ENCODE data around the gene PNPLA2. TPM values are rescaled to one million over a fixed set of nuclear protein-coding genes. Genes with fewer than 3 reads are reported as not detected.

The PNPLA2 gene, protein sequence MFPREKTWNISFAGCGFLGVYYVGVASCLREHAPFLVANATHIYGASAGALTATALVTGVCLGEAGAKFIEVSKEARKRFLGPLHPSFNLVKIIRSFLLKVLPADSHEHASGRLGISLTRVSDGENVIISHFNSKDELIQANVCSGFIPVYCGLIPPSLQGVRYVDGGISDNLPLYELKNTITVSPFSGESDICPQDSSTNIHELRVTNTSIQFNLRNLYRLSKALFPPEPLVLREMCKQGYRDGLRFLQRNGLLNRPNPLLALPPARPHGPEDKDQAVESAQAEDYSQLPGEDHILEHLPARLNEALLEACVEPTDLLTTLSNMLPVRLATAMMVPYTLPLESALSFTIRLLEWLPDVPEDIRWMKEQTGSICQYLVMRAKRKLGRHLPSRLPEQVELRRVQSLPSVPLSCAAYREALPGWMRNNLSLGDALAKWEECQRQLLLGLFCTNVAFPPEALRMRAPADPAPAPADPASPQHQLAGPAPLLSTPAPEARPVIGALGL
- total RNA-seq (100 to 1,000 TPM; 125 to 247 (median 175) TPM), polyA plus RNA-seq (10 to 100 TPM; 64.8 to 87.9 (median 83.8) TPM)
- long read RNA-seq, donor 1, partial matches to known transcripts = 123 of 141 reads
- long read RNA-seq, donor 1, other reads (novel, unspliced or antisense) = 18 of 141 reads
- long read RNA-seq, donor 2, partial matches to known transcripts = 130 of 136 reads
- long read RNA-seq, donor 2, other reads (novel, unspliced or antisense) = 6 of 136 reads

DNA sequence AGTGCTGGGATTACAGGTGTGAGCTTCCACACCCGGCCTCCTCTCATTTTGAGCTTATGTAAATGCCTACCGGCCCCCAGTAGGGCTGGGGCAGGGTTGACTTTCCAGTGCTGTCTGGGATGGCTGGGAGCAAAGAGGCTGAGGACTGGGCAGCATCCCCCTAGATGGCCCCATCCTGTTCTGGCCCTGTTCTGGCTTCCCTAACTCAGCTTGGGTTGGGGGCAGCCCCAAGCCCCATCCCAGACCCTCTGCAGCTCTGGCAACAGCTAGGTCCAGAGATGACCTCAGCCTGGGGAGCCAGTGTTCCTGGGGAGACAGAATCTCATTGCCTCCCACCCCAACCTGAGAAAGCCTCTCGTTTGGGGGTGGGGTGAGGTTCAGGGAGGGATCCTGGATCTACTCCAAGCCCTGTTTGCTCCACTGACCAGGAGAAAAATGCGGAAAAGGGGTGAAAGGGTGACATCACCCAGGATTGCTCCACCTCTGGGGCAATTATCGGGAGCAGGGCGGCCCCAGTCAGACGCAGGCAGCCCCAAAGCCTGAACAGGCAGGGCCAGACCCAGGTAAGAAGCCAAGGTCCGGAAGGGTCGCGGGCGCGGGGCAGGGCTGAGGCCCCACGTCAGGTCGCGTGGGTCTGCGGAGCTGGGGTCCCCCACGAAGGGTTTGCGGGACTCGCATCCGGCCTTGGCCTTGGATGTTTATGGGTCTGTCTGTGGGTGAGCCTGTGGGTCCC is at the start of gene PNPLA2:
Gene PNPLA2 (plus strand): TSS at position 519 of the 733 bp plus-strand sequence. CDS start 805 bp downstream, outside the sequence.
- DNase-seq (peak; percentile 60 to 78), ATAC-seq (no peak)
- Histone ChIP-seq H3K27ac (peak within 1 kb of the TSS; percentile 96), H3K4me3 (peak within 1 kb of the TSS; percentile 88), H3K9me3 (no peaks in the 10 kb centered on the region), H3K36me3 (ENCODE audit: insufficient read depth in 1 of 2, low read depth in 1 of 2) (peaks cover 2 to 40% of the 10 kb centered on the region in 2 donors), H3K27me3 (ENCODE audit: insufficient read depth in 3 of 3, low read length in 2 of 3) (no peaks in the 10 kb centered on the region), H3K4me1 (peaks cover 30% of the 10 kb centered on the region)
- TF ChIP-seq, protein P1, sequence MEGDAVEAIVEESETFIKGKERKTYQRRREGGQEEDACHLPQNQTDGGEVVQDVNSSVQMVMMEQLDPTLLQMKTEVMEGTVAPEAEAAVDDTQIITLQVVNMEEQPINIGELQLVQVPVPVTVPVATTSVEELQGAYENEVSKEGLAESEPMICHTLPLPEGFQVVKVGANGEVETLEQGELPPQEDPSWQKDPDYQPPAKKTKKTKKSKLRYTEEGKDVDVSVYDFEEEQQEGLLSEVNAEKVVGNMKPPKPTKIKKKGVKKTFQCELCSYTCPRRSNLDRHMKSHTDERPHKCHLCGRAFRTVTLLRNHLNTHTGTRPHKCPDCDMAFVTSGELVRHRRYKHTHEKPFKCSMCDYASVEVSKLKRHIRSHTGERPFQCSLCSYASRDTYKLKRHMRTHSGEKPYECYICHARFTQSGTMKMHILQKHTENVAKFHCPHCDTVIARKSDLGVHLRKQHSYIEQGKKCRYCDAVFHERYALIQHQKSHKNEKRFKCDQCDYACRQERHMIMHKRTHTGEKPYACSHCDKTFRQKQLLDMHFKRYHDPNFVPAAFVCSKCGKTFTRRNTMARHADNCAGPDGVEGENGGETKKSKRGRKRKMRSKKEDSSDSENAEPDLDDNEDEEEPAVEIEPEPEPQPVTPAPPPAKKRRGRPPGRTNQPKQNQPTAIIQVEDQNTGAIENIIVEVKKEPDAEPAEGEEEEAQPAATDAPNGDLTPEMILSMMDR (IDR thresholded peaks at IDR 0.05) = no peak
- intact Hi-C loops (cut with DNase I) = no loop called here
- 31 to 42% (median 41%) methylated on average over 17 to 20 of the region's 20 CpGs for WGBS, 3 donors

DNA sequence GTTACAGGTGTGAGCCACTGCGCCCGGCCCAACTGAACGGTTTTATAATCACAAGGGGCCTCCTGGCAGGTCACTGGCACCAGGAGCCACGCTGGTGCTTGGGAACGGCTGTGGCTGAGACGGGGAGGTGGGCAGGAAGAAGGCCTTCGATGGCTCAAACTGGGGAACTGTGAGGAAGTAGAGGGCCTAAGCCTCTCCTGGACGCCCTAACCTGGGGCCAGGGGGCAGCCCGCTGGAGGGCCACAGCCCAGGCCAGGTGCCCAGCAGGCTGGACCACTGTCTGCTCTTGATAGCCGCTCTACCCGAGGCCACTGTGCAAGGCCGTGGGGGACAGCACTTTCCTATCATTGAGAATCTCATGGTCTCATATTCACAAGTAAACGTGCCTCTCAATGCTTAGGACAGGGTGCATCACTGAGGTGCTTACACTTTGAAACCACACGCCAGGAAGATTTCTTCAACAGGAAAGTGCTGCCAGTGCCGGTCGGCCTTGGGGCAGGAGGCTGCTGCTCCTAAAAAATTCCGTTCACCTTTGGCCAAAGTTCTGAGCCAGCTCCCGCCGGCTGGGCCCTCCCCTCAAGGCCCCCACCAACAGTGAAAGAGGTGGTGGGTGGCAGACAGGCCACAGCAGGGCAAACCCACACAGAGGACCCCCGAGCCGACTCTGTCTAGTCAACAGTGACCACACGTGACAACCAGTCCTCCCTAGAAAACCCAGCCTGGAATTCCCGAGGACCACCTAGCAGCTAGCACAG is 48.6 kb upstream of the PNPLA2 start:
- ATAC-seq = no peak
- no peak for DNase-seq
- TF ChIP-seq, protein P1 (IDR thresholded peaks at IDR 0.05) = no peak
- no peak overlapping the region for H3K4me3 ChIP-seq
- H3K27me3 ChIP-seq (ENCODE audit: insufficient read depth in 3 of 3, low read length in 2 of 3) = no peaks in the 10 kb centered on the region
- H3K36me3 ChIP-seq (ENCODE audit: insufficient read depth in 1 of 2, low read depth in 1 of 2) = peaks cover 0 to 90% of the 10 kb centered on the region in 2 donors
- no peaks in the 10 kb centered on the region for H3K9me3 ChIP-seq
- H3K4me1 ChIP-seq = peaks cover under 1% of the 10 kb centered on the region
- intact Hi-C loops (cut with DNase I) = no loop called here
- no peak overlapping the region for H3K27ac ChIP-seq
- 86 to 90% (median 90%) methylated on average over 23 of the region's 23 CpGs for WGBS, 3 donors

DNA sequence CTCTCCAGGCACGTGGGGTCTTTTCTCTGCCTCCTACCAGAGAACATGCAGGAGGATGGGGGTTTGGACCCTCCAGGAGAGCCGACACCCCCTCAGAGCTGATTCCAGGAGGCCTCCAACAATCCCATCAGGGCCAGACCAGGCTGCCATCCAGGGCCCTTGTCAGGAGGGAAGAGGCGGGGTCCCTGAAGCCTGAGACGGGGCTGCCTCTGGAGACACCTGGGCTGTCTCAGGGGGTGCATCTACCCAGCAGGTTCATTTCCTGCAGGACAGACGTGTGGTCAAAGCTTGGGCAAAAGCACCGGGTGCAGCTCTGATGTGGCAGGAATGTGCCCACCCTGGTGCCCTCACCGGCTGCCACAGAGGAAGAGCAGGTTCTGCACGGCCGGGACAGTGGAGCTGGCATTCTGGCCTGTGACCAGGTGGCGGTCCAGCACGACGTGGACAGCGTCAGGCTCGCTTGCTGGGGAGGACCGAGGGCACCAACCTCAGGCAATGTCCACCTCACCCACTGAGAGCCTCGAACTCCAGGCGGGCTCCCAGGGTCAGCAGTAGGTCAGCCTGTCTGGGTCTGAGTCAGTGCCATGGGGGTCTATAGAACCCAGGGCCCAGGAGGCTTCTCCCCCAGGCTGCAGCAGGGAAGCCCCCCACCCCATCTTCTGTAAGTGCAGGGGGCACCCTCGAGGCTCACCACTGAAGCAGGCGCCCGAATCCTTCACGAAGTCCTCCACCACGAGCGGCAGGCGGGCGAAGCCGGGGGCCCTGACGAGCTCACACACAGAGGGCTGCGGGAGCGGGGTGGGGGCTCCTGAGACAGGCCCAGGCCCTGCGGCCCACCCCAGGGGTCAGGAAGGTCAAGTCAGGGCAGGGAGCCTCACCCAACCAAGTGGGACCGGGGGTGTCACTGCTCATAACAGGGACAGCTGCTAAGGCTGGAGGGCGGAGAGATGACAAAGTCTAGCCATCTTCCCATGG is 47.8 kb upstream of the PNPLA2 start:
- DNase-seq = no peak
- no peaks in the 10 kb centered on the region for H3K27me3 ChIP-seq (ENCODE audit: insufficient read depth in 3 of 3, low read length in 2 of 3)
- WGBS, 3 donors = 89 to 92% (median 90%) methylated on average over 32 of the region's 32 CpGs
- TF ChIP-seq, protein P1 (IDR thresholded peaks at IDR 0.05) = no peak
- no peak overlapping the region for H3K4me3 ChIP-seq
- peaks cover 9% of the 10 kb centered on the region for H3K4me1 ChIP-seq
- no peaks in the 10 kb centered on the region for H3K9me3 ChIP-seq
- H3K27ac ChIP-seq = no peak overlapping the region
- no peak for ATAC-seq
- H3K36me3 ChIP-seq (ENCODE audit: insufficient read depth in 1 of 2, low read depth in 1 of 2) = peaks cover 0 to 83% of the 10 kb centered on the region in 2 donors
- intact Hi-C loops (cut with DNase I) = no loop called here

Data from psoas muscle (tissue), 8 donors.